OCI-LY7 (cell line): ENCODE measurements around the gene PPY.
"Not testable (repeated sequence)": the region's sequence is repeated elsewhere in the genome, so short reads cannot be mapped to it uniquely, and the experiment has no call there.

Experiments used
- EZH2phosphoT487 ChIP-seq: fragments of 200-600 bp; sonication (generic); IDR thresholded peaks from 2 replicates; pipeline ENCODE4 v1.6.1; 2018; ENCODE audit warnings: low read depth, borderline replicate concordance, mild to moderate bottlenecking, mixed run types, antibody characterized with exemption, low read length, moderate library complexity, mixed read lengths
- TF ChIP-seq, protein P1 (sequence below): fragments of 200-600 bp; sonication (generic); conservative IDR thresholded peaks from 2 replicates; pipeline ENCODE4 v1.5.1; 2014; ENCODE audit warnings: mild to moderate bottlenecking, antibody characterized with exemption, low read length, moderate library complexity, mixed read lengths

DNA sequence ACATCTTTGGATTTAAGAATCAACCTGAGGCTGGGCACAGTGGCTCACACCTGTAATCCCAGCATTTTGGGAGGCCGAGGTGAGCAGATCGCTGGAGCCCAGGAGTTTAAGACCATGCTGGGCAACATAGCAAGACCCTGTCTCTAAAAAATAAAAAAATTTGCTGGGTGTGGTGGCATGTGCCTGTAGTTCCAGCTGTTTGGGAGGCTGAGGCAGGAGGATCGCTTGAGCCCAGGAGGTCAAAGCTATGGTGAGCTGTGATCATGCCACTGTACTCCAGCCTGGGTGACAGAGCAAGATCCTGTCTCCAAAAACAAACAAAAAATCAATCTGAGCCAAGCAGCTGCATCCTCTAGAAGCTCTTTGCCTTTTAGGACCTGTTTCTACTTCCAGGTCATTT, 2.8 kb downstream of the PPY start:
- TF ChIP-seq, protein P1, sequence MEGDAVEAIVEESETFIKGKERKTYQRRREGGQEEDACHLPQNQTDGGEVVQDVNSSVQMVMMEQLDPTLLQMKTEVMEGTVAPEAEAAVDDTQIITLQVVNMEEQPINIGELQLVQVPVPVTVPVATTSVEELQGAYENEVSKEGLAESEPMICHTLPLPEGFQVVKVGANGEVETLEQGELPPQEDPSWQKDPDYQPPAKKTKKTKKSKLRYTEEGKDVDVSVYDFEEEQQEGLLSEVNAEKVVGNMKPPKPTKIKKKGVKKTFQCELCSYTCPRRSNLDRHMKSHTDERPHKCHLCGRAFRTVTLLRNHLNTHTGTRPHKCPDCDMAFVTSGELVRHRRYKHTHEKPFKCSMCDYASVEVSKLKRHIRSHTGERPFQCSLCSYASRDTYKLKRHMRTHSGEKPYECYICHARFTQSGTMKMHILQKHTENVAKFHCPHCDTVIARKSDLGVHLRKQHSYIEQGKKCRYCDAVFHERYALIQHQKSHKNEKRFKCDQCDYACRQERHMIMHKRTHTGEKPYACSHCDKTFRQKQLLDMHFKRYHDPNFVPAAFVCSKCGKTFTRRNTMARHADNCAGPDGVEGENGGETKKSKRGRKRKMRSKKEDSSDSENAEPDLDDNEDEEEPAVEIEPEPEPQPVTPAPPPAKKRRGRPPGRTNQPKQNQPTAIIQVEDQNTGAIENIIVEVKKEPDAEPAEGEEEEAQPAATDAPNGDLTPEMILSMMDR: not testable (repeated sequence)
- TF ChIP-seq EZH2phosphoT487: not testable (repeated sequence)
